HEK293 (cell line): Measurements from ENCODE around the gene EFCAB6.

Experiments
- CTCF ChIA-PET: fragments of 350-600 bp; formaldehyde crosslinking; extraction: SDS; loops from one replicate; lab custom pipeline; 2021; ENCODE audit warnings: antibody characterized with exemption; lab: Yijun Ruan, JAX
- POLR2A ChIA-PET: fragments of 300-600 bp; formaldehyde crosslinking; extraction: SDS; loops from one replicate; lab custom pipeline; 2020; ENCODE audit warnings: antibody characterized with exemption, inconsistent platforms; lab: Yijun Ruan, JAX
- H3K27ac ChIP-seq: fragments of 200-500 bp; sonication (Bioruptor generic); 2 replicates; pipeline ENCODE4 v1.5.1; 2014; ENCODE audit warnings: low read depth, low read length, control low read depth, inconsistent platforms; ENCODE audit errors: extremely low read depth
- H3K36me3 ChIP-seq, 2 experiments: fragments of 200-500 bp in 1 of 2; sonication (Bioruptor generic) in 1 of 2; 1 replicate in 1 of 2; 2 replicates in 1 of 2; pipeline ENCODE4 v1.5.1; 2014 to 2017; ENCODE audit warnings: inconsistent platforms in 2 of 2, low read length in 2 of 2; ENCODE audit not compliant: control insufficient read depth in 2 of 2, insufficient read depth in 1 of 2
- H3K4me1 ChIP-seq: fragments of 200-500 bp; sonication (Bioruptor generic); 2 replicates; pipeline ENCODE4 v1.5.1; 2014; ENCODE audit warnings: mild to moderate bottlenecking, low read length, inconsistent platforms; ENCODE audit not compliant: control insufficient read depth, insufficient read depth
- H3K4me3 ChIP-seq: 2 replicates; pipeline ENCODE4 v1.5.1; 2011; ENCODE audit warnings: low read depth, mild to moderate bottlenecking, control low read depth, low read length, moderate library complexity
- H3K9me3 ChIP-seq: fragments of 200-500 bp; sonication (Bioruptor generic); 2 replicates; pipeline ENCODE4 v1.5.1; 2014; ENCODE audit warnings: low read depth, low read length, inconsistent platforms; ENCODE audit not compliant: control insufficient read depth, insufficient read depth
- OSR2 ChIP-seq: fragments of 450-650 bp; formaldehyde crosslinking; IDR thresholded peaks from 2 replicates; pipeline ENCODE4 v1.5.1; 2016; ENCODE audit warnings: missing biosample characterization, missing genetic modification characterization
- RBAK ChIP-seq: fragments of 450-650 bp; formaldehyde crosslinking; IDR thresholded peaks from 2 replicates; pipeline ENCODE4 v1.5.1; 2016; ENCODE audit warnings: missing biosample characterization, missing genetic modification characterization
- SETDB1 ChIP-seq: IDR thresholded peaks from one replicate; pipeline ENCODE4 v1.6.1; 2017; ENCODE audit warnings: mild to moderate bottlenecking, low read length, moderate library complexity, mixed read lengths; ENCODE audit not compliant: insufficient read length
- ZIC2 ChIP-seq: fragments of 450-650 bp; formaldehyde crosslinking; IDR thresholded peaks from 2 replicates; pipeline ENCODE4 v1.5.1; 2016; ENCODE audit warnings: missing biosample characterization, missing genetic modification characterization
- ZNF10 ChIP-seq: fragments of 450-650 bp; formaldehyde crosslinking; IDR thresholded peaks from 2 replicates; pipeline ENCODE4 v1.5.1; 2017; ENCODE audit warnings: missing biosample characterization, missing genetic modification characterization
- ZNF18 ChIP-seq: fragments of 450-650 bp; formaldehyde crosslinking; IDR thresholded peaks from 2 replicates; pipeline ENCODE4 v1.5.1; 2016; ENCODE audit warnings: missing biosample characterization, missing genetic modification characterization
- ZNF24 ChIP-seq: fragments of 450-650 bp; formaldehyde crosslinking; IDR thresholded peaks from 2 replicates; pipeline ENCODE4 v1.5.1; 2016; ENCODE audit warnings: missing biosample characterization, missing genetic modification characterization
- ZNF248 ChIP-seq: fragments of 450-650 bp; formaldehyde crosslinking; IDR thresholded peaks from 2 replicates; pipeline ENCODE4 v1.5.1; 2017; ENCODE audit warnings: missing biosample characterization, missing genetic modification characterization
- ZNF354C ChIP-seq: fragments of 450-650 bp; formaldehyde crosslinking; IDR thresholded peaks from 2 replicates; pipeline ENCODE4 v1.5.1; 2016; ENCODE audit warnings: missing biosample characterization, missing genetic modification characterization, low read depth, borderline replicate concordance
- ZNF514 ChIP-seq: fragments of 450-650 bp; formaldehyde crosslinking; IDR thresholded peaks from 2 replicates; pipeline ENCODE4 v1.5.1; 2016; ENCODE audit warnings: missing biosample characterization, missing genetic modification characterization
- ZNF530 ChIP-seq: fragments of 450-650 bp; formaldehyde crosslinking; IDR thresholded peaks from 2 replicates; pipeline ENCODE4 v1.5.1; 2016; ENCODE audit warnings: low read depth, missing biosample characterization, missing genetic modification characterization
- ZNF555 ChIP-seq: fragments of 450-650 bp; formaldehyde crosslinking; conservative IDR thresholded peaks from 2 replicates; pipeline ENCODE4 v1.5.1; 2017; ENCODE audit warnings: missing biosample characterization, mild to moderate bottlenecking, missing genetic modification characterization, inconsistent platforms
- ZNF701 ChIP-seq: fragments of 450-650 bp; formaldehyde crosslinking; IDR thresholded peaks from 2 replicates; pipeline ENCODE4 v1.5.1; 2016; ENCODE audit warnings: missing biosample characterization, missing genetic modification characterization
- ZNF76 ChIP-seq: fragments of 450-650 bp; formaldehyde crosslinking; IDR thresholded peaks from 2 replicates; pipeline ENCODE4; 2016; ENCODE audit warnings: low read depth, missing biosample characterization, missing genetic modification characterization, borderline replicate concordance
- TF ChIP-seq, protein P1 (sequence below): fragments of 450-650 bp; formaldehyde crosslinking; conservative IDR thresholded peaks from 2 replicates; pipeline ENCODE4 v1.5.1; 2016; ENCODE audit warnings: low read depth, missing biosample characterization, missing genetic modification characterization

Gene EFCAB6

GRCh38 chr22:43564859-43565258, 247.2 kb downstream of the EFCAB6 start (continued):
- TF ChIP-seq, protein P1, sequence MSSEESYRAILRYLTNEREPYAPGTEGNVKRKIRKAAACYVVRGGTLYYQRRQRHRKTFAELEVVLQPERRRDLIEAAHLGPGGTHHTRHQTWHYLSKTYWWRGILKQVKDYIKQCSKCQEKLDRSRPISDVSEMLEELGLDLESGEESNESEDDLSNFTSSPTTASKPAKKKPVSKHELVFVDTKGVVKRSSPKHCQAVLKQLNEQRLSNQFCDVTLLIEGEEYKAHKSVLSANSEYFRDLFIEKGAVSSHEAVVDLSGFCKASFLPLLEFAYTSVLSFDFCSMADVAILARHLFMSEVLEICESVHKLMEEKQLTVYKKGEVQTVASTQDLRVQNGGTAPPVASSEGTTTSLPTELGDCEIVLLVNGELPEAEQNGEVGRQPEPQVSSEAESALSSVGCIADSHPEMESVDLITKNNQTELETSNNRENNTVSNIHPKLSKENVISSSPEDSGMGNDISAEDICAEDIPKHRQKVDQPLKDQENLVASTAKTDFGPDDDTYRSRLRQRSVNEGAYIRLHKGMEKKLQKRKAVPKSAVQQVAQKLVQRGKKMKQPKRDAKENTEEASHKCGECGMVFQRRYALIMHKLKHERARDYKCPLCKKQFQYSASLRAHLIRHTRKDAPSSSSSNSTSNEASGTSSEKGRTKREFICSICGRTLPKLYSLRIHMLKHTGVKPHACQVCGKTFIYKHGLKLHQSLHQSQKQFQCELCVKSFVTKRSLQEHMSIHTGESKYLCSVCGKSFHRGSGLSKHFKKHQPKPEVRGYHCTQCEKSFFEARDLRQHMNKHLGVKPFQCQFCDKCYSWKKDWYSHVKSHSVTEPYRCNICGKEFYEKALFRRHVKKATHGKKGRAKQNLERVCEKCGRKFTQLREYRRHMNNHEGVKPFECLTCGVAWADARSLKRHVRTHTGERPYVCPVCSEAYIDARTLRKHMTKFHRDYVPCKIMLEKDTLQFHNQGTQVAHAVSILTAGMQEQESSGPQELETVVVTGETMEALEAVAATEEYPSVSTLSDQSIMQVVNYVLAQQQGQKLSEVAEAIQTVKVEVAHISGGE (tag by site-specific recombination) = no peak
- TF ChIP-seq ZNF76 (tag by site-specific recombination) = no peak
- no peak for TF ChIP-seq ZNF248 (tag by site-specific recombination)

GRCh38 chr22:43563571-43563970, 248.5 kb downstream of the EFCAB6 start:
- Histone ChIP-seq H3K4me3 (no peak overlapping the region), H3K36me3 (no peaks in the 10 kb centered on the region), H3K9me3 (no peaks in the 10 kb centered on the region), H3K4me1 (no peaks in the 10 kb centered on the region), H3K27ac (no peak overlapping the region)
- POLR2A ChIA-PET = no interaction called here
- CTCF ChIA-PET = no interaction called here
- TF ChIP-seq ZNF354C (tag by site-specific recombination) (no peak), SETDB1 (peak; percentile 28)

- POLR2A ChIA-PET = no interaction called here
Measured at GRCh38 chr22:43562843-43563242, 249.3 kb downstream of the EFCAB6 start.

DNA sequence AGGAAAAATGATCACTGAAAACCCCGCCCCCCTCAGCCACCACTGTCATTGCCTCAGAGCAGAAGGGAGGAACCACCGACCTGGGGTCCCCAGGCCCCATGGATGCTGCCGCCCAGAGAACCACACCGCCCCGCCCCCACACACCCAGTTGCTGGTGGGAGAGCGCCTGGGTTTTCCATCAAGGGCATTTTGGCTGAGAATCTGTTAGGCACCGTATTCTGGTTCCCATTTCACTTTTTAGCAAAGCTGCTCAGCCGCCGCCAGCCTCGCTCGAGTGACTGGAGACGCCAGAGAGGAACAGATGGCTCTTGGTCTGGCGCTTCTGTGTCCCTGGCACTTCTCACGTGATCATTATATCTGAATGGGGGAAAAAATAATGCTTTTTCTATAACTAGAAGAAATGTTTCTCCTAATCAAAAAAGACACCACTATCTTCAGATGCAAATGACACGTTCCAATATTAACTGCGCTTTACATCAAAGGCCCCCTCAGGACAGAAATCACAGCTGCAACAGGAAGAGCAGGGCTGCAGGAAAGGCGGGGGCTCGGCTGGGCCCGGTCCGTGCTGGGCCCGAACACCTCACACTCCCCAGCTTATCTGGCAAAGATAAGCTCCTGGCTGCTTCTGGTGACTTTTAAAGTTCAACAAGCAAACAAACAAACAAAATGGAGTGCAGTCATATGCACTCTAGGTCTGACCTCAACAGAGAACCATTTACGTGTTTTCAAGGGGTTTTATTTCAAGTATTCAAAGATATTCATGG, 250.5 kb downstream of the EFCAB6 start:
- POLR2A ChIA-PET = no interaction called here
- H3K27ac ChIP-seq = no peak overlapping the region

More at GRCh38 chr22:43562843-43563242, 249.3 kb downstream of the EFCAB6 start:
- CTCF ChIA-PET = no interaction called here
- TF ChIP-seq ZIC2 (tag by site-specific recombination) (peak; percentile 78), ZNF10 (no peak), ZNF530 (tag by site-specific recombination) (no peak)
- no peak overlapping the region for H3K4me3 ChIP-seq
- H3K36me3 ChIP-seq = no peaks in the 10 kb centered on the region
- no peaks in the 10 kb centered on the region for H3K4me1 ChIP-seq
- H3K27ac ChIP-seq = no peak overlapping the region
- no peaks in the 10 kb centered on the region for H3K9me3 ChIP-seq

More for the DNA sequence above, 250.5 kb downstream of the EFCAB6 start:
- TF ChIP-seq ZNF514 (tag by site-specific recombination) (no peak), ZNF18 (tag by site-specific recombination) (no peak), RBAK (tag by site-specific recombination) (no peak), OSR2 (no peak), ZNF701 (tag by site-specific recombination) (no peak), ZNF24 (no peak), ZNF555 (tag by site-specific recombination) (no peak)
- Histone ChIP-seq H3K9me3 (no peaks in the 10 kb centered on the region), H3K4me1 (no peaks in the 10 kb centered on the region), H3K4me3 (no peak overlapping the region), H3K36me3 (no peaks in the 10 kb centered on the region)
- CTCF ChIA-PET = no interaction called here
